Neural progenitor cell (in vitro differentiated cells): ENCODE results near the gene SRGAP2C.
"Not testable (repeated sequence)": the region's sequence is repeated elsewhere in the genome, so short reads cannot be mapped to it uniquely, and the experiment has no call there.

Experiments used
- EZH2 ChIP-seq: fragments of 200-600 bp; sonication (generic); IDR thresholded peaks from 2 replicates; pipeline ENCODE4 v1.6.1; 2017; ENCODE audit warnings: antibody characterized with exemption, mild to moderate bottlenecking, moderate library complexity
- TF ChIP-seq, protein P1 (sequence below): fragments of 200-600 bp; sonication (generic); IDR thresholded peaks from 2 replicates; pipeline ENCODE4 v1.5.1; 2017; ENCODE audit warnings: antibody characterized with exemption, mild to moderate bottlenecking

- TF ChIP-seq, protein P1, sequence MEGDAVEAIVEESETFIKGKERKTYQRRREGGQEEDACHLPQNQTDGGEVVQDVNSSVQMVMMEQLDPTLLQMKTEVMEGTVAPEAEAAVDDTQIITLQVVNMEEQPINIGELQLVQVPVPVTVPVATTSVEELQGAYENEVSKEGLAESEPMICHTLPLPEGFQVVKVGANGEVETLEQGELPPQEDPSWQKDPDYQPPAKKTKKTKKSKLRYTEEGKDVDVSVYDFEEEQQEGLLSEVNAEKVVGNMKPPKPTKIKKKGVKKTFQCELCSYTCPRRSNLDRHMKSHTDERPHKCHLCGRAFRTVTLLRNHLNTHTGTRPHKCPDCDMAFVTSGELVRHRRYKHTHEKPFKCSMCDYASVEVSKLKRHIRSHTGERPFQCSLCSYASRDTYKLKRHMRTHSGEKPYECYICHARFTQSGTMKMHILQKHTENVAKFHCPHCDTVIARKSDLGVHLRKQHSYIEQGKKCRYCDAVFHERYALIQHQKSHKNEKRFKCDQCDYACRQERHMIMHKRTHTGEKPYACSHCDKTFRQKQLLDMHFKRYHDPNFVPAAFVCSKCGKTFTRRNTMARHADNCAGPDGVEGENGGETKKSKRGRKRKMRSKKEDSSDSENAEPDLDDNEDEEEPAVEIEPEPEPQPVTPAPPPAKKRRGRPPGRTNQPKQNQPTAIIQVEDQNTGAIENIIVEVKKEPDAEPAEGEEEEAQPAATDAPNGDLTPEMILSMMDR: not testable (repeated sequence)
- TF ChIP-seq EZH2: not testable (repeated sequence)
These were observed 84.5 kb downstream of the SRGAP2C start for GRCh38 chr1:121269309-121269708.
